K562 (cell line): ENCODE measurements around the gene PPP1R14C.

Source experiments
- CBX5 ChIP-seq: IDR thresholded peaks from 2 replicates; pipeline ENCODE4 v1.6.1; 2014; ENCODE audit warnings: low read depth, borderline replicate concordance
- GABPA ChIP-seq: fragments of 200-800 bp; sonication (Bioruptor generic); conservative IDR thresholded peaks from 2 replicates; pipeline ENCODE4 v1.6.1; 2016; ENCODE audit warnings: low read depth, missing genetic modification characterization, missing compliant biosample characterization
- GTF2F1 ChIP-seq: IDR thresholded peaks from 2 replicates; pipeline ENCODE4 v1.6.1; 2011; ENCODE audit warnings: low read depth, low read length, improper control_type of control experiment
- SMARCE1 ChIP-seq: fragments of 450-650 bp; IDR thresholded peaks from 2 replicates; pipeline ENCODE4 v1.7.1; 2016; ENCODE audit warnings: mild to moderate bottlenecking
- ZNF175 ChIP-seq: fragments of 200-800 bp; sonication (Bioruptor generic); IDR thresholded peaks from 2 replicates; pipeline ENCODE4 v1.6.1; 2016; ENCODE audit warnings: low read depth, mild to moderate bottlenecking, missing genetic modification characterization, missing compliant biosample characterization
- ZNF3 ChIP-seq: fragments of 250-450 bp; sonication (Bioruptor Pico); IDR thresholded peaks from 2 replicates; pipeline ENCODE4 v1.5.0; 2021; ENCODE audit warnings: mild to moderate bottlenecking, moderate library complexity
- TF ChIP-seq, protein P1 (sequence below): fragments of 250-450 bp; sonication (Bioruptor Pico); IDR thresholded peaks from 2 replicates; pipeline ENCODE4 v1.8.0; 2021; ENCODE audit warnings: moderate library complexity, mild to moderate bottlenecking, inconsistent platforms

DNA sequence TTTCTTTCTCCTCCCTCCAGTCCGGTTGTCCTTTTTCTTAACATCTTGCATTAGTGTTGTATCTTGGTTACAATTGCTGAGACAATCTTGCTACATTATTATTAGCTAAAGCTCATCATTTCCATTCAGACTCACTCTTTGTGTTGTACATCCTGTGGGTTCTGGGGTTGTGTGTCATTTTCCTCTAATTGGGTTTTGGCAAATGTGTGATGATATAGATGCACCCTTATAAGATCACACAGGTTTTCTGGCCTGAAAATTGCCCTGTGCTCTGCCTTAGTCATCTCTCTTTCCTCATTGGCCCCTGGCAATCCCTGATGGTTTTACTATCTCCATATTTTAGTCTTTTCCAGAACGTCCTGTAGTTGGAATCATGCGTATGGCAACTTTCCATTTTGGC lies 60.1 kb downstream of the PPP1R14C start:
- TF ChIP-seq GABPA (tag) (no peak), CBX5 (no peak), ZNF3 (CRISPR knock-in tag) (no peak), ZNF175 (CRISPR knock-in tag) (no peak), SMARCE1 (no peak), GTF2F1 (no peak)
- TF ChIP-seq, protein P1, sequence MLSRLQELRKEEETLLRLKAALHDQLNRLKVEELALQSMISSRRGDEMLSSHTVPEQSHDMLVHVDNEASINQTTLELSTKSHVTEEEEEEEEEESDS: no peak
